Panc1 (cell line): ENCODE data around the gene WFDC5. TPM values are rescaled to one million over a fixed set of nuclear protein-coding genes. Genes with fewer than 3 reads are reported as not detected.

Experiments
- ATAC-seq: fragments of 200-7000 bp; cut with Tn5 transposase; 2 replicates; pipeline ENCODE4 v1.9.1; 2020; ENCODE audit warnings: mild to moderate bottlenecking, moderate library complexity
- BruUV-seq: library from RNA; stranded (reverse); fragments of 400-500 nt; replicated peaks from 2 replicates; lab custom pipeline; 2021; lab: Mats Ljungman, UMichigan
- CTCF ChIA-PET: fragments of 300-600 bp; sonication (Branson Sonifier 250); formaldehyde crosslinking; loops from one replicate; lab custom pipeline; 2022; ENCODE audit warnings: antibody characterized with exemption; lab: Charles Lee
- POLR2A ChIA-PET: fragments of 300-600 bp; sonication (Branson Sonifier 250); formaldehyde crosslinking; loops from one replicate; lab custom pipeline; 2022; ENCODE audit warnings: antibody characterized with exemption; lab: Charles Lee
- DNase-seq: peaks from one replicate; pipeline ENCODE4 v3.0.0-alpha.2; 2010; ENCODE audit warnings: low read depth, low spot score
- H3K27ac ChIP-seq: 2 replicates; pipeline ENCODE4 v1.5.1; 2011; ENCODE audit warnings: mild to moderate bottlenecking, low read length, inconsistent platforms
- H3K27me3 ChIP-seq: fragments of 200-500 bp; sonication (Bioruptor generic); 2 replicates; pipeline ENCODE4 v1.6.0; 2014; ENCODE audit warnings: low read length, inconsistent platforms; ENCODE audit not compliant: control insufficient read depth, insufficient read depth
- H3K36me3 ChIP-seq: fragments of 200-500 bp; sonication (Bioruptor generic); 2 replicates; pipeline ENCODE4 v1.5.1; 2014; ENCODE audit warnings: inconsistent platforms, mild to moderate bottlenecking, low read length, moderate library complexity; ENCODE audit not compliant: control insufficient read depth, insufficient read depth
- H3K4me1 ChIP-seq: 2 replicates; pipeline ENCODE4 v1.5.1; 2011; ENCODE audit warnings: inconsistent platforms, mild to moderate bottlenecking, low read length, moderate library complexity; ENCODE audit not compliant: control insufficient read depth, insufficient read depth
- H3K4me3 ChIP-seq, 2 experiments: 2 replicates each; pipeline ENCODE4 v1.5.1; 2011 to 2012; ENCODE audit warnings: low read depth in 2 of 2, low read length in 2 of 2, mild to moderate bottlenecking in 2 of 2, inconsistent platforms in 1 of 2, moderate library complexity in 1 of 2
- H3K9me3 ChIP-seq: fragments of 200-500 bp; sonication (Bioruptor generic); 2 replicates; pipeline ENCODE4 v1.5.1; 2014; ENCODE audit warnings: low read depth, mild to moderate bottlenecking, inconsistent platforms, low read length, moderate library complexity; ENCODE audit not compliant: control insufficient read depth, insufficient read depth
- CTCF ChIP-seq: fragments of 450-650 bp; IDR thresholded peaks from 2 replicates; pipeline ENCODE4 v1.5.1; 2017; ENCODE audit warnings: mild to moderate bottlenecking
- POLR2AphosphoS5 ChIP-seq: IDR thresholded peaks from 2 replicates; pipeline ENCODE4 v1.6.1; 2012; ENCODE audit warnings: mild to moderate bottlenecking, low read depth, low read length, moderate library complexity
- REST ChIP-seq, 2 experiments: IDR thresholded peaks; 2 replicates each; pipeline ENCODE4 v1.6.1; 2011 to 2012; ENCODE audit warnings: low read depth in 2 of 2, control low read depth in 1 of 2, low read length in 1 of 2, mild to moderate bottlenecking in 1 of 2, moderate library complexity in 1 of 2; ENCODE audit not compliant: insufficient read depth in 1 of 2
- SIN3A ChIP-seq: IDR thresholded peaks from 2 replicates; pipeline ENCODE4 v1.6.1; 2012; ENCODE audit warnings: low read depth, mild to moderate bottlenecking, low read length, moderate library complexity, borderline replicate concordance; ENCODE audit not compliant: insufficient read depth
- TCF7L2 ChIP-seq: IDR thresholded peaks from 2 replicates; pipeline ENCODE4 v1.6.1; 2011; ENCODE audit warnings: mild to moderate bottlenecking, low read depth, low read length, inconsistent platforms
- in situ Hi-C: cut with HindIII; loops from 2 replicates; pipeline ENCODE4 v1.10.0; 2016; ENCODE audit warnings: low sequenced_read_pairs, low pct_unique_long_range_greater_than_20kb
- intact Hi-C: fragments of 100-400 bp; cut with micrococcal nuclease; formaldehyde crosslinking; loops from one replicate; pipeline ENCODE4 v1.10.0; 2022; ENCODE audit not compliant: unreplicated experiment
- total RNA-seq: library from RNA; stranded (reverse); gene quantifications from one replicate; pipeline ENCODE4 v1.2.1, GENCODE V29; 2021; ENCODE audit not compliant: unreplicated experiment

WFDC5 gene
- total RNA-seq, 1 experiment from 2014 or later, result not detected

- no peaks in the 10 kb centered on the region for H3K27me3 ChIP-seq
- ChIA-PET POLR2A (interaction anchor here (0.6 kb wide), 2 partner anchors 66 to 78 kb away, joined by 5 to 6 read pairs; no protein-coding TSS in a partner anchor), CTCF (interaction anchor here (0.6 to 3.9 kb wide), 7 partner anchors 8 to 198 kb away, joined by 3 to 19 read pairs (median 4); no protein-coding TSS in a partner anchor)
- no peaks in the 10 kb centered on the region for H3K36me3 ChIP-seq
- no peaks in the 10 kb centered on the region for H3K4me1 ChIP-seq
- H3K4me3 ChIP-seq, result no peak overlapping the region
- no peak overlapping the region for H3K27ac ChIP-seq
- intact Hi-C loops (loop anchor here (2.0 to 10.0 kb wide), 2 partner anchors 51 to 81 kb away; no protein-coding TSS in a partner anchor), in situ Hi-C loops (no loop called here)
- ATAC-seq (peak; percentile 76), DNase-seq (peak; percentile 55)
- no peaks in the 10 kb centered on the region for H3K9me3 ChIP-seq
- peak; percentile 92 for TF ChIP-seq CTCF
- TF ChIP-seq TCF7L2, result 0 out of 2 replicates have a peak, but pooled peaks have one; percentile 27
- no peak for TF ChIP-seq POLR2AphosphoS5
- no TSS peak for BruUV-seq
Measured at GRCh38 chr20:45095805-45096238, 19.2 kb downstream of the WFDC5 start.

- ChIA-PET POLR2A (no interaction called here), CTCF (interaction anchor here (1.3 to 3.9 kb wide), 5 partner anchors 8 to 199 kb away, joined by 3 to 19 read pairs (median 8); no protein-coding TSS in a partner anchor)
- Histone ChIP-seq H3K27me3 (no peaks in the 10 kb centered on the region), H3K36me3 (no peaks in the 10 kb centered on the region), H3K27ac (no peak overlapping the region), H3K4me1 (no peaks in the 10 kb centered on the region), H3K9me3 (no peaks in the 10 kb centered on the region), H3K4me3 (no peak overlapping the region)
- ATAC-seq (no peak), DNase-seq (no peak)
- TF ChIP-seq TCF7L2 (no peak), POLR2AphosphoS5 (no peak), CTCF (no peak), SIN3A (no peak), REST (IDR thresholded peaks at IDR 0.05; ENCODE audit: insufficient read depth in 1 of 2, low read depth in 2 of 2, low read length in 1 of 2) (no peak)
- BruUV-seq, result no TSS peak
- in situ Hi-C loops, result no loop called here
- intact Hi-C loops, result loop anchor here (10.0 kb wide), 1 partner anchor 80 kb away; no protein-coding TSS in a partner anchor
Measured at GRCh38 chr20:45094864-45095574, 20.0 kb downstream of the WFDC5 start.
